Transverse colon (tissue), 4 donors: ENCODE results near the gene RAF1. TPM values are rescaled to one million over a fixed set of nuclear protein-coding genes. Genes with fewer than 3 reads are reported as not detected.

Experiments used
- DNase-seq: peaks from one replicate; pipeline ENCODE4 v3.0.0-alpha.2; 2019
- H3K27ac ChIP-seq, 4 donors: fragments of 200-600 bp; sonication (generic); 2 replicates each; pipeline ENCODE4 v1.5.1; 2016 to 2018; ENCODE audit warnings: inconsistent platforms in 4 of 4
- H3K27me3 ChIP-seq: fragments of 200-600 bp; sonication (generic); 2 replicates; pipeline ENCODE4 v1.5.1; 2017; ENCODE audit warnings: inconsistent platforms
- H3K36me3 ChIP-seq, 4 donors: fragments of 200-600 bp; sonication (generic); 2 replicates each; pipeline ENCODE4 v1.5.1; 2017 to 2019; ENCODE audit warnings: inconsistent platforms in 4 of 4
- H3K4me1 ChIP-seq, 4 donors: fragments of 200-600 bp; sonication (generic); 2 replicates each; pipeline ENCODE4 v1.5.1; 2017 to 2020; ENCODE audit warnings: inconsistent platforms in 4 of 4
- H3K4me3 ChIP-seq, 4 donors: fragments of 200-600 bp; sonication (generic); 1 replicate in 1 of 4; 2 replicates in 3 of 4; pipeline versions ENCODE4 v1.5.1 to v1.6.1; 2017 to 2019; ENCODE audit warnings: inconsistent platforms in 4 of 4
- H3K9me3 ChIP-seq, 2 donors: fragments of 200-600 bp; sonication (generic); 2 replicates each; pipeline ENCODE4 v1.5.1; 2017 to 2019; ENCODE audit warnings: inconsistent platforms in 2 of 2
- CTCF ChIP-seq, 5 experiments: fragments of 200-600 bp in 3 of 5; fragments of 450-650 bp in 2 of 5; sonication (generic) in 3 of 5; IDR thresholded peaks; 1 replicate in 2 of 5; 2 replicates in 3 of 5; pipeline ENCODE4 v1.5.1; 2016 to 2017; ENCODE audit warnings: antibody characterized with exemption in 5 of 5, inconsistent platforms in 3 of 5, mild to moderate bottlenecking in 2 of 5, moderate library complexity in 1 of 5
- EP300 ChIP-seq: sonication (generic); formaldehyde crosslinking; IDR thresholded peaks from one replicate; pipeline ENCODE4 v1.6.1; 2017; ENCODE audit warnings: antibody characterized with exemption, low read depth
- POLR2A ChIP-seq: fragments of 450-650 bp; IDR thresholded peaks from one replicate; pipeline ENCODE4 v1.6.1; 2016; ENCODE audit warnings: antibody characterized with exemption, mild to moderate bottlenecking, moderate library complexity
- POLR2AphosphoS5 ChIP-seq, 3 donors: sonication (generic); formaldehyde crosslinking; IDR thresholded peaks; one replicate each; pipeline ENCODE4 v1.6.1; 2016; ENCODE audit warnings: antibody characterized with exemption in 3 of 3
- whole genome bisulfite sequencing, 2 donors: methylation state at CpG; one replicate each; pipeline ENCODE4 v1.1.5; 2018; ENCODE audit warnings: low coverage in 1 of 2; 5-methylcytosine and 5-hydroxymethylcytosine counted together
- in situ Hi-C, 4 donors: fragments of 200-750 bp; cut with MboI; loops; one replicate each; pipeline versions ENCODE4 v1.15.0 to v1.15.1; 2017; ENCODE audit warnings: low sequenced_read_pairs in 3 of 4, low pct_ligation_motif_present in 1 of 4, low pct_unique_long_range_greater_than_20kb in 1 of 4
- intact Hi-C: fragments of 100-400 bp; cut with DNase I; formaldehyde crosslinking; loops from one replicate; pipeline ENCODE4 v1.15.1; 2023; ENCODE audit warnings: low total_unique reads
- total RNA-seq, 4 donors: library from RNA; depleted of rRNA; stranded (reverse); fragments of >200 nt; gene quantifications; one replicate each; pipeline ENCODE4 v1.1.0, GENCODE V29; 2016

RAF1 gene
- total RNA-seq, 4 donors from 2014 or later, result 98.4 to 283 (median 132) TPM

GRCh38 chr3:12660196-12660595, 3.7 kb downstream of the RAF1 start:
- 64% methylated on average over 2 of the region's 2 CpGs; no CpG with 5 or more reads in 1 of the 2 donors for WGBS, 2 donors
- Histone ChIP-seq H3K27ac (peak overlapping the region; percentile 4 to 44 (median 28)), H3K4me1 (peaks cover 20 to 63% (median 45%) of the 10 kb centered on the region in 4 donors), H3K4me3 (no peak overlapping the region), H3K27me3 (no peaks in the 10 kb centered on the region), H3K9me3 (no peaks in the 10 kb centered on the region), H3K36me3 (no peaks in the 10 kb centered on the region)
- in situ Hi-C loops (no loop called here), intact Hi-C loops (no loop called here)
- no peak for DNase-seq
- TF ChIP-seq EP300, result no peak
- TF ChIP-seq POLR2AphosphoS5 (IDR thresholded peaks at IDR 0.05), result no peak
- TF ChIP-seq POLR2A, result no peak
- TF ChIP-seq CTCF (IDR thresholded peaks at IDR 0.05), result no peak

GRCh38 chr3:12659316-12660015, 4.5 kb downstream of the RAF1 start:
- in situ Hi-C loops, result no loop called here
- H3K27ac ChIP-seq, result peak overlapping the region; percentile 4 to 44 (median 28)

GRCh38 chr3:12658593-12659058, 5.3 kb downstream of the RAF1 start:
- Histone ChIP-seq H3K36me3 (no peaks in the 10 kb centered on the region), H3K4me1 (peaks cover 20 to 62% (median 42%) of the 10 kb centered on the region in 4 donors), H3K9me3 (no peaks in the 10 kb centered on the region), H3K27me3 (no peaks in the 10 kb centered on the region), H3K27ac (peak overlapping the region; percentile 4 to 44 (median 28)), H3K4me3 (no peak overlapping the region)
- DNase-seq, result no peak
- TF ChIP-seq CTCF (IDR thresholded peaks at IDR 0.05) (no peak), POLR2A (no peak), EP300 (no peak), POLR2AphosphoS5 (IDR thresholded peaks at IDR 0.05) (no peak)
- WGBS, 2 donors, result 35 to 38% methylated on average over 4 of the region's 4 CpGs
- intact Hi-C loops, result no loop called here
- in situ Hi-C loops, result no loop called here

More at GRCh38 chr3:12659316-12660015, 4.5 kb downstream of the RAF1 start:
- Histone ChIP-seq H3K4me3 (no peak overlapping the region), H3K9me3 (no peaks in the 10 kb centered on the region), H3K4me1 (peaks cover 20 to 56% (median 42%) of the 10 kb centered on the region in 4 donors), H3K27me3 (no peaks in the 10 kb centered on the region), H3K36me3 (no peaks in the 10 kb centered on the region)
- no peak for DNase-seq
- WGBS, 2 donors, result 78% methylated on average over 1 to 3 of the region's 3 CpGs
- TF ChIP-seq EP300 (no peak), POLR2A (no peak), POLR2AphosphoS5 (IDR thresholded peaks at IDR 0.05) (no peak), CTCF (IDR thresholded peaks at IDR 0.05) (no peak)
- intact Hi-C loops, result no loop called here

GRCh38 chr3:12656850-12657249, 7.1 kb downstream of the RAF1 start:
- no peaks in the 10 kb centered on the region for H3K36me3 ChIP-seq
- 92% methylated on average over 6 of the region's 6 CpGs; no CpG with 5 or more reads in 1 of the 2 donors for WGBS, 2 donors
- no peaks in the 10 kb centered on the region for H3K9me3 ChIP-seq
- H3K4me3 ChIP-seq, result no peak overlapping the region
- TF ChIP-seq CTCF (IDR thresholded peaks at IDR 0.05) (no peak), POLR2AphosphoS5 (IDR thresholded peaks at IDR 0.05) (no peak), EP300 (no peak), POLR2A (no peak)
- H3K27me3 ChIP-seq, result no peaks in the 10 kb centered on the region
- peaks cover 19 to 60% (median 37%) of the 10 kb centered on the region in 4 donors for H3K4me1 ChIP-seq
- in situ Hi-C loops, result no loop called here
- no peak overlapping the region for H3K27ac ChIP-seq
- no peak for DNase-seq
- intact Hi-C loops, result no loop called here
